Neural cell (in vitro differentiated cells): ENCODE measurements around the gene PDLIM1. TPM values are rescaled to one million over a fixed set of nuclear protein-coding genes. Genes with fewer than 3 reads are reported as not detected.

ENCODE experiments used
- H2AFZ ChIP-seq: fragments of 200-600, 300-800 bp; sonication (generic), shearing (Covaris generic); 2 replicates; pipeline ENCODE4 v1.6.0; 2014; ENCODE audit warnings: low read depth, mild to moderate bottlenecking, antibody characterized with exemption, low read length, moderate library complexity
- H3F3A ChIP-seq: fragments of 200-600 bp; shearing (Covaris generic); 2 replicates; pipeline ENCODE4 v1.6.1; 2016; ENCODE audit warnings: mild to moderate bottlenecking, moderate library complexity, mixed read lengths, antibody characterized with exemption, low read length; ENCODE audit not compliant: insufficient read depth, poor library complexity, severe bottlenecking
- H3K27ac ChIP-seq: fragments of 200-600, 300-800 bp; sonication (generic), shearing (Covaris generic); 2 replicates; pipeline ENCODE4 v1.5.1; 2014; ENCODE audit warnings: mild to moderate bottlenecking, low read length, moderate library complexity
- H3K27me3 ChIP-seq: fragments of 300-800, 200-600 bp; sonication (generic), shearing (Covaris generic); 2 replicates; pipeline ENCODE4 v1.6.0; 2014; ENCODE audit warnings: mild to moderate bottlenecking, low read depth, low read length, moderate library complexity; ENCODE audit not compliant: insufficient read depth
- H3K36me3 ChIP-seq: fragments of 300-800, 200-600 bp; sonication (generic), shearing (Covaris generic); 2 replicates; pipeline ENCODE4 v1.5.1; 2014; ENCODE audit warnings: mild to moderate bottlenecking, antibody characterized with exemption, low read length, moderate library complexity; ENCODE audit not compliant: insufficient read depth
- H3K4me2 ChIP-seq: fragments of 300-800, 200-600 bp; sonication (generic), shearing (Covaris generic); 2 replicates; pipeline ENCODE4 v1.6.0; 2014; ENCODE audit warnings: mild to moderate bottlenecking, low read length
- H3K4me3 ChIP-seq: fragments of 300-800, 200-600 bp; sonication (generic), shearing (Covaris generic); 2 replicates; pipeline ENCODE4 v1.5.1; 2014; ENCODE audit warnings: mild to moderate bottlenecking, low read length, moderate library complexity
- H3K79me2 ChIP-seq: fragments of 200-600 bp; shearing (Covaris generic); replicated peaks from 2 replicates; pipeline ENCODE4 v1.6.0; 2014; ENCODE audit warnings: mild to moderate bottlenecking, low read length, moderate library complexity; ENCODE audit not compliant: insufficient read depth
- H3K9ac ChIP-seq: fragments of 300-800, 200-600 bp; sonication (generic), shearing (Covaris generic); 2 replicates; pipeline ENCODE4 v1.6.1; 2016; ENCODE audit warnings: mild to moderate bottlenecking, low read length, mixed read lengths
- H3K9me2 ChIP-seq: fragments of 200-600 bp; shearing (Covaris generic); 2 replicates; pipeline ENCODE4 v1.6.1; 2016; ENCODE audit warnings: mild to moderate bottlenecking, low read length, mixed read lengths; ENCODE audit not compliant: insufficient read depth
- H3K9me3 ChIP-seq: fragments of 200-600, 300-800 bp; sonication (generic), shearing (Covaris generic); 2 replicates; pipeline ENCODE4 v1.6.1; 2016; ENCODE audit warnings: mild to moderate bottlenecking, mixed run types, low read length, moderate library complexity, mixed read lengths
- H4K20me1 ChIP-seq: fragments of 200-600 bp; shearing (Covaris generic); 2 replicates; pipeline ENCODE4 v1.6.1; 2016; ENCODE audit warnings: mild to moderate bottlenecking, mixed run types; ENCODE audit not compliant: insufficient read depth
- EP300 ChIP-seq: fragments of 450-650 bp; conservative IDR thresholded peaks from 2 replicates; pipeline ENCODE4 v1.6.1; 2014; ENCODE audit warnings: antibody characterized with exemption, mild to moderate bottlenecking, moderate library complexity; ENCODE audit not compliant: poor library complexity, severe bottlenecking
- EZH2 ChIP-seq: fragments of 200-600, 300-800 bp; shearing (Covaris generic), sonication (generic); IDR thresholded peaks from 2 replicates; pipeline ENCODE4 v1.6.1; 2014; ENCODE audit warnings: antibody characterized with exemption, low read length, borderline replicate concordance, mild to moderate bottlenecking; ENCODE audit not compliant: insufficient read depth, poor library complexity, severe bottlenecking
- MXI1 ChIP-seq: fragments of 450-650 bp; conservative IDR thresholded peaks from 2 replicates; pipeline ENCODE4 v1.6.1; 2014; ENCODE audit warnings: antibody characterized with exemption, mild to moderate bottlenecking; ENCODE audit not compliant: poor library complexity, severe bottlenecking
- POLR2AphosphoS5 ChIP-seq: IDR thresholded peaks from 2 replicates; pipeline ENCODE4 v1.6.1; 2012
- RAD21 ChIP-seq: fragments of 450-650 bp; conservative IDR thresholded peaks from 2 replicates; pipeline ENCODE4 v1.6.1; 2014; ENCODE audit warnings: antibody characterized with exemption, mild to moderate bottlenecking, moderate library complexity
- REST ChIP-seq: IDR thresholded peaks from 2 replicates; pipeline ENCODE4 v1.6.1; 2012; ENCODE audit warnings: borderline replicate concordance
- SMC3 ChIP-seq: fragments of 450-650 bp; conservative IDR thresholded peaks from 2 replicates; pipeline ENCODE4 v1.6.1; 2014; ENCODE audit warnings: antibody characterized with exemption, mild to moderate bottlenecking, moderate library complexity; ENCODE audit not compliant: poor library complexity
- TAF1 ChIP-seq: IDR thresholded peaks from 2 replicates; pipeline ENCODE4 v1.6.1; 2012; ENCODE audit warnings: low read depth
- polyA plus RNA-seq: library from polyadenylated mRNA; depleted of rRNA; stranded (reverse); fragments of >200 nt; gene quantifications from 2 replicates; pipeline ENCODE4 v1.2.3, GENCODE V29; 2014
- TF ChIP-seq, protein P1 (sequence below): fragments of 450-650 bp; IDR thresholded peaks from 2 replicates; pipeline ENCODE4 v1.5.1; 2014; ENCODE audit warnings: antibody characterized with exemption, mild to moderate bottlenecking, moderate library complexity; ENCODE audit not compliant: poor library complexity, severe bottlenecking

PDLIM1 gene
- polyA plus RNA-seq, 1 donor from 2014 or later: 1.0 TPM

- no peak overlapping the region for H2AFZ ChIP-seq
- no peaks in the 10 kb centered on the region for H3K36me3 ChIP-seq
Observed at GRCh38 chr10:95303950-95304349, 13.1 kb upstream of the PDLIM1 start.

DNA sequence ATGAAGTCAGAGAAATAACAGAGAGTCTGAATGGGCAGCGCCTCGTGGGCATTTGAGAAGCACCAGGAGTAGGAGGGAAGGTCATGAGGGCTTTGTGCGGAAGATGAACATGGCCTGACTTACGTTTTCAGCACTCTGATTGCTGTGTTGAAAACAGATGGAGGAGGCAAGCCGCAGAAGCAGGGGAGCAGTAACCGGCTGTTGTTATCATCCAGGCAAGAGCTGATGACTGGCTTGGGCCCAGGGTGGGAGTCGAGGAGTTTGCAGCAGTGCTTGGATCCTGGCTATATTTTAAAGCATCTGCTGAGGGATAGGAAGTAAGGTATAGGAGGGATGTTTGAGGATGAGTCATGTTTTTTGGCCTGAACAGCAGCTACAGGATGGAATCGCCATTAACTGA is 12.7 kb upstream of the PDLIM1 start:
- no peaks in the 10 kb centered on the region for H3K36me3 ChIP-seq
- H3K9ac ChIP-seq: no peak overlapping the region
- no peaks in the 10 kb centered on the region for H4K20me1 ChIP-seq
- H2AFZ ChIP-seq: no peak overlapping the region
- H3F3A ChIP-seq: no peaks in the 10 kb centered on the region
- no peaks in the 10 kb centered on the region for H3K9me2 ChIP-seq
- H3K79me2 ChIP-seq: no peaks in the 10 kb centered on the region
- no peaks in the 10 kb centered on the region for H3K9me3 ChIP-seq
- no peak overlapping the region for H3K4me3 ChIP-seq
- no peak overlapping the region for H3K27ac ChIP-seq
- no peaks in the 10 kb centered on the region for H3K27me3 ChIP-seq
- H3K4me2 ChIP-seq: no peak overlapping the region
- TF ChIP-seq SMC3 (no peak), EP300 (no peak), MXI1 (no peak), RAD21 (no peak), POLR2AphosphoS5 (no peak), REST (no peak), TAF1 (no peak)
- TF ChIP-seq, protein P1, sequence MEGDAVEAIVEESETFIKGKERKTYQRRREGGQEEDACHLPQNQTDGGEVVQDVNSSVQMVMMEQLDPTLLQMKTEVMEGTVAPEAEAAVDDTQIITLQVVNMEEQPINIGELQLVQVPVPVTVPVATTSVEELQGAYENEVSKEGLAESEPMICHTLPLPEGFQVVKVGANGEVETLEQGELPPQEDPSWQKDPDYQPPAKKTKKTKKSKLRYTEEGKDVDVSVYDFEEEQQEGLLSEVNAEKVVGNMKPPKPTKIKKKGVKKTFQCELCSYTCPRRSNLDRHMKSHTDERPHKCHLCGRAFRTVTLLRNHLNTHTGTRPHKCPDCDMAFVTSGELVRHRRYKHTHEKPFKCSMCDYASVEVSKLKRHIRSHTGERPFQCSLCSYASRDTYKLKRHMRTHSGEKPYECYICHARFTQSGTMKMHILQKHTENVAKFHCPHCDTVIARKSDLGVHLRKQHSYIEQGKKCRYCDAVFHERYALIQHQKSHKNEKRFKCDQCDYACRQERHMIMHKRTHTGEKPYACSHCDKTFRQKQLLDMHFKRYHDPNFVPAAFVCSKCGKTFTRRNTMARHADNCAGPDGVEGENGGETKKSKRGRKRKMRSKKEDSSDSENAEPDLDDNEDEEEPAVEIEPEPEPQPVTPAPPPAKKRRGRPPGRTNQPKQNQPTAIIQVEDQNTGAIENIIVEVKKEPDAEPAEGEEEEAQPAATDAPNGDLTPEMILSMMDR: no peak

More at GRCh38 chr10:95303950-95304349, 13.1 kb upstream of the PDLIM1 start:
- H3K27me3 ChIP-seq: no peaks in the 10 kb centered on the region
- no peak overlapping the region for H3K27ac ChIP-seq
- H3K9me3 ChIP-seq: no peaks in the 10 kb centered on the region
- H4K20me1 ChIP-seq: no peaks in the 10 kb centered on the region
- no peaks in the 10 kb centered on the region for H3K79me2 ChIP-seq
- no peak overlapping the region for H3K4me2 ChIP-seq
- H3K9me2 ChIP-seq: no peaks in the 10 kb centered on the region
- no peak for TF ChIP-seq REST
- no peak for TF ChIP-seq TAF1
- no peak for TF ChIP-seq EP300
- TF ChIP-seq, protein P1: no peak
- no peak for TF ChIP-seq EZH2
- no peak for TF ChIP-seq POLR2AphosphoS5
- TF ChIP-seq RAD21: no peak
- no peak for TF ChIP-seq MXI1
- TF ChIP-seq SMC3: no peak
- no peaks in the 10 kb centered on the region for H3F3A ChIP-seq
- H3K4me3 ChIP-seq: no peak overlapping the region
- H3K9ac ChIP-seq: no peak overlapping the region
